Measurements from ENCODE around the gene CACNA1F.

CACNA1F gene

GRCh38 chrX:49226946-49227345 lies 6.2 kb downstream of the CACNA1F start:
- no peak for DNase-seq

- no peak for DNase-seq
Observed at GRCh38 chrX:49225858-49226257, 7.3 kb downstream of the CACNA1F start.

GRCh38 chrX:49221868-49222267 lies 11.3 kb downstream of the CACNA1F start:
- no peak for DNase-seq

- DNase-seq, result no peak
Observed at GRCh38 chrX:49220100-49220499, 13.0 kb downstream of the CACNA1F start.

- no peak for DNase-seq
Observed at GRCh38 chrX:49214996-49215526, 18.1 kb downstream of the CACNA1F start.

- DNase-seq, result no peak
Observed at GRCh38 chrX:49214416-49214815, 18.7 kb downstream of the CACNA1F start.

GRCh38 chrX:49212861-49213260 lies 20.3 kb downstream of the CACNA1F start:
- no peak for DNase-seq

GRCh38 chrX:49212209-49212608 lies 20.9 kb downstream of the CACNA1F start:
- no peak for DNase-seq

GRCh38 chrX:49211074-49211473 lies 22.1 kb downstream of the CACNA1F start:
- no peak for DNase-seq

GRCh38 chrX:49210406-49210805 lies 22.7 kb downstream of the CACNA1F start:
- DNase-seq, result no peak

- DNase-seq, result no peak
Observed at GRCh38 chrX:49209434-49210251, 23.5 kb downstream of the CACNA1F start.

GRCh38 chrX:49208399-49208798 lies 24.7 kb downstream of the CACNA1F start:
- no peak for DNase-seq

GRCh38 chrX:49206543-49206942 lies 26.6 kb downstream of the CACNA1F start:
- DNase-seq, result no peak

GRCh38 chrX:49205443-49205842 lies 27.7 kb downstream of the CACNA1F start:
- DNase-seq, result no peak

GRCh38 chrX:49204709-49205108 lies 28.4 kb downstream of the CACNA1F start:
- no peak for DNase-seq

- no peak for DNase-seq
Observed at GRCh38 chrX:49204017-49204416, 29.1 kb downstream of the CACNA1F start.

GRCh38 chrX:49203536-49203935 lies 29.6 kb downstream of the CACNA1F start:
- DNase-seq, result no peak

GRCh38 chrX:49202022-49202421 lies 31.1 kb downstream of the CACNA1F start:
- no peak for DNase-seq

GRCh38 chrX:49199906-49200771 lies 33.0 kb downstream of the CACNA1F start, which contains the start of gene SYP:
Gene SYP (minus strand): TSS chrX:49200193. CDS start chrX:49200186, 7 bp downstream.
- DNase-seq, result peak; percentile 15

GRCh38 chrX:49199315-49199595 lies 33.9 kb downstream of the CACNA1F start:
- no peak for DNase-seq

GRCh38 chrX:49198540-49199314 lies 34.4 kb downstream of the CACNA1F start:
- no peak for DNase-seq

- DNase-seq, result no peak
Observed at GRCh38 chrX:49197543-49198087, 35.5 kb downstream of the CACNA1F start.

GRCh38 chrX:49193542-49193964 lies 39.6 kb downstream of the CACNA1F start:
- no peak for DNase-seq
